ENCODE data around the gene P2RX1.
"Not testable (repeated sequence)": the region's sequence is repeated elsewhere in the genome, so short reads cannot be mapped to it uniquely, and the experiment has no call there.

Gene P2RX1

DNA sequence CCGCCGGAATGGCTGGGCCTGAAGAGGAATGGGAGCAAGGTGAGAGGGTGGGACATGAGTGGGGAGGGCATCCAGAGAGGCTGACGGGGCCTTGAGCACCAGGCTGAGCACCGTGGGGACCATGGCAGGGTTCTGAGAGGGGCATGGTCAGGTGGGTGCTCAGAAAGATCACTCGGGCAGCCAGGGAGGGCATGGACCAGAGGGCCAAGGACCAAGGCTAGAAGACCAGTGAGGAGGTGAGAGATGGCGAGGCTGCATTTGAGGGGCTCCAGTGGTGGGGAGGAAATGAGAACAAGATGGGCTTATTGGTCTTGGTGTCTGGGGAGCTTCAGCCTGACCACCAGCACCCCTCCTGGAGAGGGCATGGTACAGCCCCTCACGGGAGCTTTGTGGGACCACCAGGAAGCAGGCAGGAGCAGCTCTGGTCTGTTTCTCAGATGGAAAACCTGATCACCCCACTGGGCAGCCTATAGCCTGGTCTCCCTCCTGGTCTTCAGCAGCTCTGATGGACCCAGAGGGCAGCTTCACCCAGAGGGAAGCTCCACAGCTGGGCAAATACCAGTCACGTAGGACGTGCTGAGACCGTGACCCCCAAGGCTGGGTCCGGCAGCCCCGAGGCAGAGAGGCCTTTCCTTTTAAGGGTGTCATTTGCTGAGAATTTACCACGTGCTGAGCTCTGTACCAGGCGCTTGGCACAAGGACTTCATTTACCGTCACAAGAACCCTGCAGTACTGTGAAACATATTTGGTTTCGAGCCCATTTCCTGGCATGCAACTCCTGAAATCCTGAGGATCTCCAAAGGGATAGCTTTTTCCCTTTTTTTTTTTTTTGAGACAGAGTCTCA, 58.8 kb downstream of the P2RX1 start:
- no peak for DNase-seq (ENCODE audit: low read depth)

DNA sequence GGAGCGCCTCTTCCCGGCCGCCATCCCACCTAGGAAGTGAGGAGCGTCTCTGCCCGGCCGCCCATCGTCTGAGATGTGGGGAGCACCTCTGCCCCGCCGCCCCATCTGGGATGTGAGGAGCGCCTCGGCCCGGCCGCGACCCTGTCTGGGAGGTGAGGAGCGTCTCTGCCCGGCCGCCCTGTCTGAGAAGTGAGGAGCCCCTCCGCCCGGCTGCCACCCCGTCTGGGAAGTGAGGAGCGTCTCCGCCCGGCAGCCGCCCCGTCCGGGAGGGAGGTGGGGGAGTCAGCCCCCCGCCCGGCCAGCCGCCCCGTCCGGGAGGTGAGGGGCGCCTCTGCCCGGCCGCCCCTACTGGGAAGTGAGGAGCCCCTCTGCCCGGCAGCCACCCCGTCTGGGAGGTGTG, 62.1 kb downstream of the P2RX1 start:
- not testable (repeated sequence) for DNase-seq (ENCODE audit: low read depth)

DNA sequence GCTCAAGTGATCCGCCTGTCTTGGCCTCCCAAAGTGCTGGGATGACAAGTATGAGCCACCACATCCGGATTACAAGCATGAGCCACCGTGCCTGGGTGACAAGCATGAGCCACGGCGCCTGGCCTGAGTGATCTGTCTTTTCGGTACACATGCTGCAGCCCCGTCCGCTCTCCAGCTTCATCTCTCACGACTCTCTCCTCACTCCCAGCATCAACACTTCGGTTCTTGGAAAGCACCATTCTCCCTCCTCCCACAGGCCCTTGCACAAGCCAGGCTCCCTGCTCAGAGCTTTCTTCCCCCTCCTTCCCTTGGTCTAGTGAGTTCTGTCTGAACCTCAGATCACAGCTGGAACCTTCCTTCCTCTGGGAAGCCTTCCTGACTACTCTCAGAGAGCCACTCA, 63.7 kb downstream of the P2RX1 start:
- no peak for DNase-seq (ENCODE audit: low read depth)

DNA sequence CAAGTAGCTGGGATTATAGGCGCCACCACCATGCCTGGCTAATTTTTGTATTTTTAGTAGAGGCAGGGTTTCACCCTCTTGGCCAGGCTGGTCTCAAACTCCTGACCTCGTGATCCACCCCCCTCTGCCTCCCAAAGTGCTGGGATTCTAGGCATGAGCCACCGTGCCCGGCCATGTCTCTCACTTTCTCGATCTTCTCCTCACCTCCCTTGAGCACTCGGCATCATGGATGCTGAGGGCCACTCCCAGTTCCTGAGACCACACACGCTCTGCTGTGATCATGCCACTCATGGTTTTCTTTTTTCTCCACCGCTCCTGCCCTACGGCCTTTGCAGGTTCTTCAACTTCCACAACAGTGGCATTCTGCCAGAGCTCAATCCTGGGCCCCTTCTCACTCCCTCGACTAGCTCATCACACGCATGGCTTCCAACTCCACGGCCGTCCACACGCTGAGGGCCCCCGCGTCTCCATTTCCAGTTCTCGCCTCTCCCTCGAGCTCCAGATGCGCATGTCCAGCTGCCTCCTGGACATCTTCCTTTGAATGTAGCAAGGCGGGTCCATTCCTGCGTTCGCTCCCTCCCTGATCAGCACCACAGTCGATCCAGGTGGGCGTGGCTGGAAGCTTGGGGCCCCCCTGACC, 64.7 kb downstream of the P2RX1 start:
- no peak for DNase-seq (ENCODE audit: low read depth)

DNA sequence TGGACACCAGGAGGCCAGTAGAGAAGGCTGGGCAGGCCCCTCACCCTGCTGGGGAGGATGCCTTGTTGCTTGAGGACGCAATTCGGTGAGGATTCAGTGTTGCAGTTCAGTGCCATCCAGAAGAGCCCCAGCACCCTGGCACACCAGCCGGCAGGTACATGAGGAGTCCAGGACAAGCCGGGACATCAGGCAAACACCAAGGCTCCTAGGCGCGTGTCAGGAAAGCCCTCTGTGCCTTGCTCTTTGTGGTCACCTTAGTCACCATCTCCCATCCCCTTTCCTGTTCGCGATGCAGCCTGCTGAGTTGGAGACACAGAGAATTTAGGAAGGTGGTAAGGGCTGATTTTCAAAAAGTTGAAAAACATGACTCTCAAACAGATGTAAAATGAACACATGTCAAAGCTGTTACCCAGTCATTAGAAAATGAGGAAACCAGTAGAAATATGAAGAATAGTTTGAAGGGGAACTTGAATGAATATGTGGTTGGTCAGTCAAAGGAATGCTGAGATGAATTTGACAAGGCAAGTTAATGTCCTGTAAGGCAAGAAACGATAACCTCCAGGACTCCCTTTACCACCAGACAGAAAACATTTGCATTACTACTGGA, 67.9 kb downstream of the P2RX1 start:
- no peak for DNase-seq (ENCODE audit: low read depth)

DNA sequence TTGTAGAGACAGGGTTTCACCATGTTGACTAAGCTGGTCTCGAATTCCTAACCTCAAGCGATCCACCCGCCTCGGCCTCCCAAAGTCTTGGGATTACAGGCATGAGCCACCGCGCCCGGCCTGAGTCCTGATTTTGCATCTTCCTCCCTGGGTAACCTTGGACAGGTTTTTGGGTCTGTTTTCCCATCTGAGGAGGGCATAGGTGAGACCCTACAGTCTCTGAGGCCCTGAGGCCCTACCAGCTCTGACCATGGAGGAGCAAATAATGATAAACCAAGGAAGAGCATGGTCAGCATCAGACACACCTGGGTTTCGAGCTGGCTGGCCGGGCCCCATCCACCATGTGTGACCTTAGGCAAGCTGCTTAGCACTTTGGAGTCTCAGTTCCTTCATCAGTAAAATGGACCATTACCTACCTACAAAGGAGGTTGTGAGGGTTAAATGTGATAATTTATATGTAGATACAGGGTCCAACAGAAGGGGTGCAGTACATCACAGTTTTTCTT, 69.0 kb downstream of the P2RX1 start:
- no peak for DNase-seq (ENCODE audit: low read depth)
